GM21619 (cell line): ENCODE results near the gene PARD3B.
"Not testable (repeated sequence)": the region's sequence is repeated elsewhere in the genome, so short reads cannot be mapped to it uniquely, and the experiment has no call there.

Experiments used
- ATAC-seq: cut with Tn5 transposase; IDR thresholded peaks from one replicate; pipeline ENCODE4 v1.9.1; 2021; ENCODE audit not compliant: unreplicated experiment

The PARD3B gene

DNA sequence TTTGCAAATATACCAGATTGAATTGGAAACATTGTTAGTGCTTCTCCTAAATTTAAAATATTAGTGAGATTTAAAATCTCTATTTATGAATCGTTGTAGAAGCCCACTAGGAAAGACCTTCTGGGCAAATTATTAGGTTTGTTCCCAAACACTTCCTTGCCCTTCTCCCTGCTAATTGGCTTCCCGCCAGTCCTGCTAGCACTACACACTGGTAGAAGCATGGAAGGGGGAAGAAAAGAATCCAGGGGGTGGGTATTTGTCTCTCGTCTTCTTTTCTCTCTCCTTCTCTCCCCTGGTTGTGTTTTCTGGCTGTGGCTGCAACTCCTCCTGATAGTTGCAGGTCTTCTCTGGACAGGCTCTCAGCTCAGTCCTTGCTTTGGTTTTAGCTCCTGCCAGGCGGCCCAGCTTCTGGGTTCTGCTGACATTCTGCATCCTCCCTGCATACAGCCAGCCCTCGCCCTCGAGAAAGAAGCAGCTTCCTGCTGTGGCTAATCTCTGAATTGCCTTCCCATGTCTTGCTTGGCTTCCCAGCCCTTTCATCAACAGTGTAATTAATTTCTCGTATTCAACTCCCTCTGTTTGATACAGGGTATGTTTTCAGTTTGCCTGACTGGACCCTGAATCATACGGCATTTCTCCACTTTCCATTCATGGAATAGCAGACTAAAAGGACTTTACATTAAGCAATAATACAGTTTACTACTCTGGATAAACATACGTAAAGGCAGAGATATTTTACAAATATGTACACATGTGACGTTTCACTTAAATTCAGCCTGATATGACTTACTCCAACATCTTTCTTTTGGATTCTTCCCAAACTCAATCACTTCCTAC is 6.9 kb upstream of the PARD3B start:
- ATAC-seq: no peak

DNA sequence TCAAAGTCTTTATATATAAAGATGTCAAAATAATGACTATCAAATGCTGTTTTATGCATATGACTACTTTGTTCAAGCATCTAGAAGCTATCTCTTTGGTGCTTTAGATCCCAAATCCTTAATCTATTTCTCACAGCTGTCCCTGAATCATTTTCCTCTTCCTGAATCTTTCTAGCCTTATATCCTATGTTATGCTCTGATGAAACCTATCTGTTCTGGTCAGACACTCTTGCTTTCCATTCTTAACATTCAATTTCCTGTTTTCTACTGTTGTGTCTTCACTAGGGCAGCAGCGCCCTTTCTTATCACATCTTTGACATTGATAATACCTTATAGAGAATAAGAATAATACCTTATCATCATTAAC is 6.3 kb upstream of the PARD3B start:
- no peak for ATAC-seq

DNA sequence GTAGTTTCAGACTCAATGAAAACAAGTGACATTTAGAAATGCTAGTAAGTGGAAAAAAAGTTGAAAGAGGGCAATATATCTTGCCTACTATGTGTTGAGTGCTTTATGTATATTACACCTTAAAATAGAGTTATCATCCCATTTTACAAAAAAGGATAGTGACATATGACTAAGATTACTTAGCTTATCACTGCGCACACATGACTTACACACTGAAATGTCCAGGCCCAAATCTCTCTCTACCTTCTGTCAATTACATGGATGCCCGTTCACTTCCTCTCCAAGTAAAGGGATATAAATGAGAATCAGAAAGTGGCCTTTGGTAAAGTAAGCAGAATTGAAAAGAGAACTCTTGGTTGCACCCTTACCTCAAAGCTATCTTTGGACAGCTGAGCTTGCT is 3.6 kb upstream of the PARD3B start:
- ATAC-seq: no peak

DNA sequence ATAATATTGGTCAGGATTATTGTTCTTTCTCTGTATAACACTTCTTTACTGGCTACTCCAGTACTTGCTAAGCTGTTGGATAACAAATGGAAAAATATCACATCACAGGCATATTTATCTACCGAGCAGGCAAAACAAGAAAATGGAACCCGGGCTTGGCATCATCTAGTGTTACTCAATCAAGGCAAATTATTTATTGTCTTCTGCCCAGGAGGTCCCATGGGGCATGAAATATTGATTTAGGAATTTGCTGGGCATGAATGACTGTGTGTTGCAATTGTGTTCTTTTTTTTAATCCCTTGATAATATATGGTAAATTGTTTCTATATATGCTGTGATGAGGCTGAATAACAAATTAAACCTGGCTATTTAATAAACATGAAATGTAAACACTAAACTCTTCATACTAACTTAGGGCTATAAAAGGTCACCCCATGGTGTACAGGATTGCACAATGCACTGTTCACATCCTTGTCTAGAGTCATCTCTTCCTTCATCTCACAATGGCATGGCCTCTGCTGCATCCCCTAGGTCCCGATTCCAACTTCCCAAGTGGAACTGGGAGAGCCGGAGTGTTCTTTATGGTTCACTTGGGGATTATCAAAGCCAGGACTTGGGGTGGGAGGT is 2.2 kb upstream of the PARD3B start:
- ATAC-seq: no peak

DNA sequence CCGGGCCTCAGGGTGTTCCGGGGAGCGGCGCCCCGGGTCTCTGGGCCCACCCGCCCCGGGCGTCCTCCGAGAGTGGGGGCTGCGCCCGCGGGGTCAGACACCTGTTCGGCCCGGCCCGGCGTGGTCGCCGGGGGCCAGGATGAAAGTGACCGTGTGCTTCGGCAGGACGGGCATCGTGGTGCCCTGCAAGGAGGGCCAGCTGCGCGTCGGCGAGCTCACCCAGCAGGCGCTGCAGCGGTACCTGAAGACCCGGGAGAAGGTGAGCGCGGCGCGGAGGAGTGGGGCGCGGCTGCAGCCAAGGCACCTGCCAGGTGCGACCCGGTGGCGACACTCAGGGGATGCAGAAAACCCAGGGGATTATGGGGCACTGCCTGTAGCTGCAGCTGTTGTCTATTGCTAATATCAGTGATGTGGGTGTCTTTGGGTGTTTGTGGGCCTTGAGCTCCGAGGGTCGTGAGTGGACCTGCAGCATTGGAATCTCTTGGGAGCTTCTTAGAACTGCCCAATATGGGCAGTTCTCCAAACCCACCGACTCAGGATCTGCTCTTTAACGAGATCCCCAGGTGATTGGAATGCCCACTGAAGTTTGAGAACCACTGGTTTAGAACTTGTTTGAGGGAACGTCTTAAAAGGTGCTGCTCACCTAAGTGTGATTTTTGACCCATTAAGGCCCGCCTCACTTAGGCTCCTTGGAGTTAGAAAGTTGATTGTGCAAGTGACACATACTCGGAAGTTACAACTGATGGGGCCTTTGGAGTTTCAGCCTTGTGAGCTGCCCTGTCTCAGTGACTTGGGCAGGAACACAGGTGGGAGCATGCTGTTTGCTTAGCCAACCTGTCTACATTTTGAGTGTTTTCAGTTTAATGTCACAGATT is 823 bp downstream of the PARD3B start:
- ATAC-seq: no peak

DNA sequence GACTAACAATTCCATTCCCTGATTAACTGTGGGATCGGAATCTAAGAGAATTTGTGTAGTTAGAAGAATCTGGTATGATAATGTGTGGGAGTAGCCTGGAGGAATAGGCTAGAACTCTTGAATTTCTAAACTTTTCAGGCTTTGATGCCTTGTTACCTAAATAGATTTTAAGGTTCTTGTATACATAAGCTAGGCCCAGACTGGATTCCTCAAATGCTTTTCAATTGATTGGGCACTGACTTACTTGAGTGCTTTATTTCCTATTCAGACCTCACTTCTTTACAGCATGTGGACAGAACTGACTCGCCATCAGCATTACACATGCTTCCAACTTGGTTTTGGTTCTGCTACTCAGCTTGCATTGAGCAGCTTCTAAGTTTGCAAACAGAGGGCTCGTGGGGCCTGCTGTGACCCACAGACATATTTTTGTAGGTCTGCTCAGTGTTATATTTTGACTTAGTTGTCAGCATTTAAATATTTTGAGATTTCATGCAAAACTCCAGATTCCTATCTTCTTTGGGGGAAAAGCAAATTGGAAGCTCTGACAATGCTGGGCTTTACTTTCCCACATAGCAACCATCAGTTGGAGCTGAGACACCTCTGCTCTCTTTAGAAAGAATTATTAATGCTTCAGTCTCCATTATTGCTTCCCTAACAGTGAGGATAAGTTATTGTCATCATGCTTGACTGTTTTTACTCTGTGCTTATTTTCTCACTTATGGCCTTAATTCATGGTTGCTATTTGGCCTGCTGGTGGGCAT is 5.7 kb downstream of the PARD3B start:
- ATAC-seq: no peak

DNA sequence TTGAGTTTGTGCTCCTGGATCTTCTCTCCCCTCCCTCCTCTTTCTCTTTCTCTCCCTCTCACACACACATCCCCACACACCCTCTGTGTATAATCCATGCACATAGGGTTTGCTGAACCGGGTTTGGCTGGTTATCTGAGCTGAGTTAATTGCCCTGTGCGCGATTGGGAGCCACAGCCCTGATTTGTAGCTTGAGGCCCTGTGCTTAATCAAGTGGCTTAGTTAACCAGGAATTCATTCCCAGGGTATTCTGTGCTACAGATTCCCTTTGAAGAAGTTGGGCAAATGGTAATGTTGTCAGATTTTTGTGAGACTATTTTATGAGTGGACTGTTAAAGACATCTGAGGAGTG is 6.2 kb downstream of the PARD3B start:
- no peak for ATAC-seq

DNA sequence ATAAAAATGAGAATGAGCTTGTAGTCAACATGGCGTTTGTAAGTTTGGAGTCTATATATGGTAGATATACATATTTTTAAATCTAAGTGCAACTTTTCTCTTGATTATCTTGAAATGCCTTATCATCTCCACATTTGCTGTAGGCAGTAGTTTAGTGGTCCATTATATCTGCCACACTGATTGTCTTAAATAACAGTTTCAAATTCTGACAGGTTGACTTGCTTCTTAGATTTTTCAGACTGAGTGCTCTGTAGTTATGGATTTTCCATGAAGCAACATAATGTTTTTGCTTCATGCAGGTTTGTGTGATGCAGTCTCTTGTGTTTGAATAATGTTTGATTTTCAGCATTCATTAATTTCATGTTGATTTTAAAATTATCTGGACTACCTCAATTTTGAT is 12.3 kb downstream of the PARD3B start:
- ATAC-seq: no peak

DNA sequence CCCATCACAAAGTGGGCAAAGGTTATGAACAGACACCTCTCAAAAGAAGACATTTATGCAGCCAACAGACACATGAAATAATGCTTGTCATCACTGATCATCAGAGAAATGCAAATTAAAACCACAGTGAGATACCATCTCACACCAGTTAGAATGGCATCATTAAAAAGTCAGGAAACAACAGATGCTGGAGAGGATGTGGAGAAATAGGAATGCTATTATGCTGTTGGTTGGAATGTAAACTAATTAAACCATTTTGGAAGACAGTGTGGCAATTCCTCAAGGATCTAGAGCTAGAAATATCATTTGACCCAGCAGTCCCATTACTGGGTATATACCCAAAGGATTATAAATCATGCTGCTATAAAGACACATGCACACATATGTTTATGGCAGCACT is 14.1 kb downstream of the PARD3B start:
- not testable (repeated sequence) for ATAC-seq

DNA sequence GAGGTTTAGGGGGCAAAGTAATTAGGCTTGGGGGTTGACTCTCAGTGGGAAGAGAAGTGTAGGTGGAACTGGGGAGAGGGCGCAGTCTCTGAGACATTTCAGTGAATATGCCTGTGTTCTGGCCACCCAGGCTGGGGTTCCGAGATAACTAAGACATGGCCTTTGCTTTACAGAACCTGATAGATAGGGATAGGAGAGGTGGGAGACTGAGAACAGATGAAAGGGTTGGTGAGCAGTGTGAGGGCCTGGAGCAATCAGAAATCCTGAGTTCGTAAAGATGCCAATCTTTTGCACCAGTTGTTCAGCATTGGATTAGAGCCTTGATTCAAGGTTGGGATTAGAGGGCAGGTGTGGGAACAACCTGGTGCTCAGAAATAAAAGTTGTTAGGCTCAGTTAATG is 15.6 kb downstream of the PARD3B start:
- ATAC-seq: no peak

DNA sequence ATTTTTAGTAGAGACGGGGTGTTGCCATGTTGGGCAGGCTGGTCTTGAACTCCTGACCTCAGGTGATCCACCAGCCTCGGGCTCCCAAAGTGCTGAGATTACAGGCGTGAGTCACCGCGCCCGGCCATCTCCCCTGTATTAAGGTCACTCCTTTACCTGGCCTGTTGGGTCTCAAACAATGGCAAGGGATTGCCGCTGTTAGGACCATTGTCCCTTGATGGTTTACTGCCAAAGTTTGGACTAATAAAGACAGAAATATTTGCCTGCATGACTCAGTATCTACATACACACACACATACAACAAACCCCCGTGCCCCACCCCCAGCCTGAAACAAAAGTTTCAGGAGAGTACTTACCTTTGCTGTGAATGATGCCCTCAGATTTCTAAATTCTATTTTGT is 16.5 kb downstream of the PARD3B start:
- ATAC-seq: no peak

DNA sequence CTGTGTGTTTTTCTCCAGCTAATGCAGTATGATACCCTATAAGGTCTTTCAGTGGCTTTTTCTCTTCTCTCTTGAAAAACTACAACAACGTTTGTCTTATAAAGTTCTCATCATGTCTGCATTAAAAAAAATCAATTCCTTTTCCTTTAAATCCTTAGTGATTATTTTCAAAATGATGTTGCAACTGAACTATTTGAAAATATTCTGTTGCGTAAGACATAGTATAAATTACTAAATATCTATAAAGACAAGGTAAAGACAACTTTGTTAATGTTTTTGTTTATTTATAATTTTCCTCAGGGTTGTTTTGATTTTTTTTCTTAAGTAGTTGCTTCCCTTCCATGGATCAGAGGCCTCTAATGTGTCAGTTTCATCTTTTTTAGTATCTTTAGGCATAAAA is 21.2 kb downstream of the PARD3B start:
- ATAC-seq: no peak

DNA sequence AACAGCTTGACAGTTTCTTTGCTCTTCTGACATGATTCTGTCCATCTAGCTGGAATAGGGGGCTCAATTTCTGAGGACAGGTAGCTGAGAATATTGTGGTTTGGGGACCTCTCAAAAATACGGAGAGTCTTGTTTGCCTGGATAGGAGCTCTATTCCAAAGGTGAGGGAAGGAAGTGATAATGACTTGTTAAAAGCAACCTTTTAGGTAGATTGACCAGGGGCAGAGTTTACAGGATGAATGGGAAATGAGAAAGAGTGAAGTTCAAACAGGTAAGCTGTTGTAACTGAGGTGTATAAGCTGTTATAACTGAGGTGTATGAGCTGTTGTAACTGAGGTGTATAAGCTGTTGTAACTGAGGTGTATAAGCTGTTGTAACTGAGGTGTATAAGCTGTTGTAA is 25.1 kb downstream of the PARD3B start:
- no peak for ATAC-seq

DNA sequence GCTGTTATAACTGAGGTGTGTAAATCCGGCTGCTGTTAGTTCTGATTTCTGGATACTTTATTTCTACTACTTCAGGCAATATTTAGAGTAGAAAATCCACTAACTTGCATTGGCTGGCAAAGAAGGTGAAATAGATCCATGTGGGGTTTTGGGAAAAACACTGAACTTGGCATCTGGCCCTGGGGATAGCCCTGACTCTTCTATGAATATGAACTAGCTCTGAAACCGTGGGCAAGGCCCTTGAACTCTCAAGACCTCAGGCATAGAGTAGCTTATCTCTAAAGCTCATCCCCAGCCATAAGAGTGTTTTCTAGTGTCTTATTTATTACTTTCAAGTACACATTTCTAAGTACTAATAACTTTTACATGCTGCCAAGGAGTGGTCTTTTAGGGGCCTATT is 25.8 kb downstream of the PARD3B start:
- no peak for ATAC-seq

DNA sequence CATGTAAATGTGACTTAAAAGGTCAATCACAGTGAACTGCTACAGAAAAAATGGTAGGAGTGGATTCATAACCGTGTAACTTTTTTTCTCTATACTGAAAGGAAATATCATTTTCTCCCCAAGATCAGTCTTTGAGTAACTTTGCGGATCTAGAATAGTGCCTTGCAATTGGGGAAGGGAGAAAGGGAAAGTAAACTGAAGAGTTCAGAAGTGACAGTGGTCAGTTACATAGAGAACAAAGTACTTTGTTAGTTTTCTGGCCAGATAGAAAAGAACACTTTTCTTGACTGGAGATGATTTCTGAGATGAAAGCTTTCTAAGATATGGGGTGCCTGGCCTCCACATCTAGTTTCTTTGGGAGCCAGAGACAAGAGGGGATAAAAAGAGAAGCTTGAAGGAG is 26.6 kb downstream of the PARD3B start:
- no peak for ATAC-seq

DNA sequence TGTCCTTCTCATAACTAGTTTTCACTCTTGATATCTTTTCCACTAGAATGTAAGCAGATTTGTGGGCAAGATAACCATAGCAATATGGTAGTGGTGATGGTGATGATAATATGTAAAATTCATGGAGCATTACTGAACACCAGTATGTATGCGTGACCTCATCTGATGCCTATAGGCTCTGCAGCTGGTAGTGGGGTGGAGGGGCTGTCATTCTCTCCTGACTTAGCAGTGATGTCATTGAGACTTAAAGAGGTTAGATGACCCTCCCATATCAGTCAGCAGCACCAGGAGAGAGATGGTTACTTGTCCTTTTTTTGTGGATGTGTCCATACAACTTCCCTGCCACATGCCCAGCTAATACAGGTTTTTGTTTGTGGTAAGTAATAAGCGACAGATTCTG is 27.9 kb downstream of the PARD3B start:
- no peak for ATAC-seq

DNA sequence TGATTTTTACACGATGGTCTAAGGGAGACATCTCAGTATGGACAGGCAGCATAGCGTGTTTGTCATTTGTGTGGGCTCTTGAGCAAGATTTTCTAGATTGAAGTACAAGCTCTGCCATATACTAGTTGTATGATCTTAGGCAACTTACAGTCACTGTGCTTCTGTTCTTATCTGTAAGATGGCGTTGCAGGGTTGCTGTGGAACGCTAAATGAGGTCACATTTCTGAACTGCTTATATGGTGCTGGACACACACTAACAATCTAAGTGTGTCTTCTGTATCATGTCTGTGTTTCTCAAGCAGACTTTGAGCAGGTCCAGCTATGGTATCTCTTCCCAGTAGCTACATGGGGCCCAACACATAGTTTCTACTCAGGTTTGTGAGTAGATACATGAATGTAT is 29.2 kb downstream of the PARD3B start:
- ATAC-seq: no peak

DNA sequence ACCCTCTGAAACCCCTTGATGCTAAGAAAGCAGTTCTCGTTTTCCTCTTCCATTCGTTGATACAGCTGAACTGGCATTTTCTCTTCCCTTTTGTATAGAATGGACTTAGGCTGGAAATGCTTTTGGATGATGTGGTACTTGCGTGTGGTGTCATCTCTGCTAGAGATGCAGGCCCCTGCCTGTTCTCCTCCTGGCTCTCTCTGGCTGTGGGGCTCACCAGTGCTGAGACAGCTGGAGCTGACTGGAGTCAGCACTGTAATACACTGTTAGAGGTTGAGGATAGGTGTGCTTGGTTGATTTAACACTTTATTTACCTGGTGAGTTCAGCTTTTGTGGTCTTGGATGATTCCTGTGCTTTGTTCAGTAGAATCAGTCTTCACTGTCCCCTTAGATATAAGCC is 30.2 kb downstream of the PARD3B start:
- no peak for ATAC-seq

DNA sequence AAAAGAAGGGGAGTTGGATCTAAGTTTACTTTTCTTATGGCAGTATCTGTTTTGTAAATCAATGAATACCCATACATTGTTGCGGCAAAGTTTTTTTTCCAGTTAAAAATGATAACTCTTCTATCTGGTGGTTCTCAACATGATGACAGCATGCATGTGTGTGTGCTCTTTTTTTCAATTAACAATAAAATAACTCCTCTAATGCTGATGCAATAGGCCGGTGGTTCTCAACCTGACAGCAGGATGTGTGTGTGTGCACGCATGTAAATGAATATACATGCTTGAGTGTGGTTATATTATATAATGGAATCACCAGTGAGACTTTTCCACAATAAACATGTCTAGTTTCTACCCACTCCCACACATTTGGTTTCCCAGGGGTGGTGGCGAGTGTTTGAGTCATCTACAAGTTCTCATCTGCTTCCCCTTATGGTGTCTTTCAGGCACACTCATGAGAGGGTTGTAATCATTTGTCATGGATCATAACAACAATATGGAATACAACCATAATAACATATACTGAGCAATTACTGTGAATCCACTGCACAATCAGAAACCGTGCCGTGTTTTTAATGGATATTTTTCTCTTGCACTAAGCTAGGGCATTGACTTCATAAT is 31.2 kb downstream of the PARD3B start:
- no peak for ATAC-seq

DNA sequence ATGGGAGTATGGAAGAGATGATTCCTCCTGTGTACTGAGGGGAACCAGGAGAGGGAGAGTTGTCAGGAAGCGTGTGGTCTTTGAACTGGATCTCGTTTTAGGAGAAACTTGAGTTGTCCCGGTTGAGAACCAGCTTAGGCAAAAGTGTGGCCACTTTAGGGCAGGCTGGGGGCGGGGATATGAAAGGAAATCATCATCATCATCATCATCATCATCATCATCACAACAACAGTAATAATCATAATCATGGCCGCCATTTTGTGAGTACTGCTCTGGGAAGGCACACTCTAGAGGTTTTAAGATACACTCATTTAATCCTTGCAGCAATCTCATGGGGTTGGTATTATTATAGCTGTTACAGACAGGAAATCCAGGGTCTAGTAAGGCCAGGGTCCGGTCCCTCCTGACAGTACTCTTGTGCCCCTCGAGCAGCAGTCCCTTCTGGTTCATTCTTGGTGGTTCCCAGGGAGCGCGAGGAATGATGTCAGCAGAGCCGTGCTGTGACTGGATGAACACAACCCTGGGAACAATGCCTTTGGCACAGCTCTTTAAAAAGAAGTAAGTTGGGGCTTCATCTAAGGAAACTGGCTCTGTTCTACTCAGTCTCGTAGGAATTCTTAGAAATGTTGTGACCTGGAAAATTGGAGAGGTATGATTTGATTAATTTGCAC is 33.8 kb downstream of the PARD3B start:
- ATAC-seq: no peak
